ENCODE measurements around the gene ADA.

Gene ADA

DNA sequence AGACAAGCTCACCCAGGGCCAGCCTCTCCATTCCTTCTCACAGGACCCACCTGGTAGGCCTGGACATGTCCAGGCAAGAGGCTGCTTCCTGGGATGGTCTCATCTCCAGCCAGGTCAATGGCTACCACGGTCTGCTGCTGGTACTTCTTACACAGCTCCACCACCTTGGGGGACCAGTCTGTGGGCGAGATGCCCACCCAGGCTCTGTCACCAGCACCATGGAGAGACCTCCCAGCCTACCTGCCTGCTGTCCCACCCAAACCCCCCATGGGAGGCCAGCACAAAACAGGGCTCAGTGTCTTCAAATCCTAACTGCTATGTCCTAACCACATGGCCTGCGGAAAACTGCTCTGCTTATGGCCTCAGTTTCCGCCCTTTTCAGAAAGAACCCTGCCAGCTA, 27.3 kb downstream of the ADA start:
- no peak for DNase-seq (ENCODE audit: low spot score)

DNA sequence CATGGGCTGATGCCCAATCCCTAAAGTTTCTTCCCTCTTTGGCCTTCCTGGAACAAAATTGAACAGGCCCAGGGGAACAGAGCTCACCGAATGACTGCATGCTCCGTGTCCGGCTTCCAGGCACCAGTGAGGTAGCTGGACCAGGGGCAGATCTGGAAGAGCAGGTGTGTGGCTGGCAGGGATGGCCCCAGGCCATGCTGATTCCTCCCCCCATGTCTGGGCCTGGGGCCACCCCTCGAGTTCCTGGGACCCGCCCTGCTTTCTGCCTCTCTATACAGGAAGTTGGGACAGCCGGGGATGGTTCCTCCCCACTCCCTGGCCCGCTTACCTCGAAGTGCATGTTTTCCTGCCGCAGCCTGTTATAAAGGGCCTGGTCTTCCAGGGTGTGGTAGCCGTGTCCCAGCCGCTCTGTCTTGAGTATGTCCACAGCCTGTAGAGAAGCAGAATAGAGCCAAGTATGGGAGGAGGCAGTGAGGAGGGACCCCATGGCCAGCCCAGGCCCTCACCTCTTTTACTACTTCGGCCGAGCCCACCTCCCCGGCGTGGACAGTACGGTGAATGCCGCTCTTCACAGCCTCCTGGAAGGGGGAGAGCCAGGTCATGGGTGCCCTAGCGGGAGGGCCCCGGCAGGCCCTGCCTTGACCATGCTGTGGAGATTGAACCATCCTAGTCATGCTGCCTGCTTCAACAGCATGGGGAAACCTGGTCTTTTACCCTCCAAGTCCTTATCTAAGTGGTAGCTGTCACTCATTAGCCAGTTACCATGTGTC, 28.8 kb downstream of the ADA start:
- no peak for DNase-seq (ENCODE audit: low spot score)

DNA sequence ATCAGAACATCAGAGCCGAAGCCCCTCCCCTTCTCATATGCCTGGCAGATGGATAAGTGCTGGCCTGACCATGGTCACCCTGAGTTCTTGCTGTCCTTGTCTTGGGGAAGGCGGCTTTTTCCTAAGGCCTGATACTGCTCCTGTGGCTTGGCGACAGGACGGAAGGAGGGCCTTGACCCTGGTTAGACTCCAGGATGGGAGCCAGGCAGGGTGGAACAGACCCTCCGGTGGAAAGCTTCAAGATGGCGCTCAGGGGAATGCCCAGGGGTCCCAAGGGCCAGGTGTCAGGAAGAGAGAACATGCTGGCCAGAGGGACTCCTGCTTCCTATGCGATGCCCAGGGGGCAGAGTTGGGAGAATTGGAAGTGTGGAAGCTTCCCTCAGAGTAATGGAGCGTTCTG, 29.6 kb downstream of the ADA start:
- no peak for DNase-seq (ENCODE audit: low spot score)

DNA sequence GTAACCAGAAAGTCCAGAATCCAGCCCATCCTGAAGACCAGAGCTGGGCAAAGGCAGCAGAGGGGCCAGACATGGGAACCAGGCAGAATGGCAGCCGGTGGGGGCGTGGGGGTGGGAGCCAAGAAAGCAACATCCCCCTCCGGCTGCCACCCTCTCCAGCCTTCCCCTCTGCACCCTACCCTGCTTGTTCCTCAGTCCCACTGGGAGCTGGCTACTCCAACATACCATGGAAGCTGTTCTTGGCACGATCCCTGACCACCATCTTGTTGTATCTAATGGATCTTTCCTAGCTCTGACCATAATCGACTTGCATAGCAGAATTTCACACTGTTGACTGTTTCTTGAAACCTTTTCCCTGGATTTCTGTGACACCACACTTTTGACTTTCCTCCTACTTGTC, 30.2 kb downstream of the ADA start:
- DNase-seq (ENCODE audit: low spot score) = no peak

DNA sequence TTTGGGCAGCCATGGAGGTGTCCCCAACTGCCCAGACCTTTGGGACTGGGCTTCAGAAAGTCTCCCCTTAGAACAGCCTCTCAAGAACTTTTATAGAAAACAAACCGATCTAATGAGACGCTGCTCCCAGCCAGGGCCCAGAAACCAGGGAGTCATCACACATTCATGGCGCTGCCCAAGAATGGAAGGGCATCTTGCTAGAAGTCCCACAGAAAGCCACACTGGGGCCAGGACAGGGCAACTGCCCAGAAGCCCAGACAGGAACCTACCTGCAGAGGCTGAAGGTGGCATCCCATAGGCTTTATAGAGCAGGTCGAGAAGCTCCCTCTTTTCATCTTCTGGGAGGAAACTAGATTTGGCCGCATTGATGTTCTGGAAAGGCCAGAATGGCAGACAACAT, 31.5 kb downstream of the ADA start:
- DNase-seq (ENCODE audit: low spot score) = no peak

DNA sequence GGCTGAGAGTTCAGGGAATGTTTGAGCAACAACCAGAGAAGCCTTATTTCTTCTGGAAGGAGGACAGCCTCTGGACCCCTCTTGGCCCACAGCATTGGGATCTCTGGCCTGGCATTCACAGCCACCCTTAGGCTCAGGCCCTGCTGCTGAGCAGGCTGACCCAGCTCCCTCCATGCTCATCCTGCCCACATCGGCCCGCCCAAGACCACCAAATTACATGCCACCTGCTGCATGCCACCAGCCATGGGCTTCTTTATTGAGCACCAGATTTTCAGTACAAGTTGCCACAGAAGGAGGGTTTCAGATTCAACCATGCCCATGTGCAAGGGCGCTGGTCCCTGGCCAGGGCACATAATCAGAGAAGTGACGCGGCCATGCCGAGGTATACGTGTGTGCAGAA, 32.2 kb downstream of the ADA start:
- DNase-seq (ENCODE audit: low spot score) = no peak

DNA sequence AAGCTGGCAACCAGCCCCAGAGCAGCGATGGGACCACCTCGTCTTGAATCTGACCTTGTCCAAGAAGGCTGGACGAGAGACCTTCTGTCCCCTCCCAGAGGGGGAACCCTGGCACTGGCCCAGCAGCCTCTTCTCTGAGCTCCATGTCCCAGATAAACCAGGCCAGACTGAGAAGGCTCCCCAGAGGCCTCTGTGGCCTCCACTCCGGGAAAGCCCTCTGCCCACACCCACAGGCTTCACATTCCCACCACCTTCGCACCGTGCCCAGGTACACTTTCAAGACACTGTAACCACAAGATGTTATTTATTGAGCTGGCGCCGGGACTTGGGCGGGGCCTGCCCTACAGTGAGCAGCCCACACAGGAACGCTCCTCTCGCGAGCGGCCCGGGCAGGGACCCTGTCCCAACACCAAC, 33.2 kb downstream of the ADA start:
- peak; percentile 29 for DNase-seq (ENCODE audit: low spot score)

DNA sequence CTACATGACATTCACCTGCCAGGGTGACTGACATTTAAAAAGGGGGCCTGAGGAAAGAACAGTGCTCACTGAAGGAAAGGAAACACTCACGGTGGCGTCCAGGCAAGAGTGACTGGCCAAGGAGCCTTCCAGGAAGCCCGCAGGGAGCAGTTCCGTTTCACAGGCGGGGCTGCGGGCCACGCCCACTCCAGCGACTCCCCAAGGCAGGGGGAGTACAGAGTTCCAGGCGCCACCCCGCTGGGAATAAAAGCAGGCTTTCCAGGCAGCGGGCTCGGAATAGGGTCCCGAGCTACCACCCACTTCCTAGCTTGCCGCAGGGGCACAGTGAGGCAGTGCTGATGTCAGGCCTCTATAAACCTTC, 34.9 kb downstream of the ADA start:
- no peak for DNase-seq (ENCODE audit: low spot score)

DNA sequence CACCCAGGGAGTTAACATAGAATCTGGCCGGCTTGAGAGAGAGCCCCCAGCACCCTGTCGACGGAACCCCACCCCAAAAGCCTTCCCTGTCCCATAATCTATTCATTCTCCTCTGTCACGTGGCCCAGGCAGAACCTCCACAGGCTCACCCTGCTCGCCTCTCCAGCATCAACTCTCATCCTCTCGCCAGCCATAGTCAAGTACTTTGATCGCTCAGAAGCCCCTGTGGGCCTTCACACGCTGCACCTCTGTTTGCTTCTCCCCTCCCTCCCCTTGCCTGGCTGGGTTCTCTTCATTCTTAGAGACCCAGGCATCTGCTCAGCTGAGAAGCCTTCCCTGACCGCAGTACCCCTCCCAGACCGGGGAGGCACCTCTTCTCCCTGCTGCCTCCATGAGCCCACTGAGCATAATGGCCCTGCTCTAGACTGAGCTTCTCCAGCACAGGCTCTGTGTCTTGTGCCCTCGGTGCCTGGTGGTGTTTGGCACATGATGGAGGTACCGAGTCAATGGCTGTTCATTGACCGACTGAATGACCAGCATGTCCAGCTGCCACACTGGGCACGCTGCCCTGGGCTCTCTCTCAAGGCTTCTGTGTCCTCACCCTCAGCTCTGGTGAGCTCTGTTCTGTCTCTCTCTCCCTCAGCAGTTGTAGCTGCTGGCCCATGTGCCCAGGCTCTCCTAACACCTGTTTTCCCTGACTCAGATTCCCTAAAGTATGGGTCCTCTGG, 35.5 kb downstream of the ADA start:
- no peak for DNase-seq (ENCODE audit: low spot score)

DNA sequence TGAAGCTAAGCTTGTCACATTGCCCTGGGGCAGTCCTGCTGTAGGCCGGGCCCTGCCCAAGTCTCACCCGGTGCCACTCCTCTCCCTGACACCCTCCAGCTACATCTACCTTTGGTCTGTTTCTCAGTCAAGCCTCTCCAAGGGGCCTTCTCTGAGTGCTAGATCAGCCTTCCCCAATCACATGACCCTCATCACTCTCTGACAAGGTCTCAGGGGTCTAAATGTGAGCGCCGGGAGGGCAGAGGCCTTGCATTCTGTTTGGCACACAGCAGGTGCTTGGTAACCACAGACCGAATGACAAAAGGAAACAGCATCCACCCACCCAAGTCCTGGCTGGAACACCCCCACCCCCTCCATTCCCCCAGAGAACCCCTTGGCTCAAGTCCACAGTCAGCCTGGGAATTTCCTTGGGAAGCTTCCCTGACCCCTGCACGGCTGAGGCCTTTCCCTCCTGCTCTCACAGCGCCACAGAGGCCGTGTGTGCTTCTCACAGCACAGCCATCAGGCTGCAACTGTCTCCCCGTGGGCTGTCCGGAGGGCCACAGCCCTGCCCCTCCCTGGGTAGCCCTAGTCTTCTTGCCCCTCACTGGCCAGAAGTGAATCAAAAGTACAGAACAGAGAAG, 36.2 kb downstream of the ADA start:
- no peak for DNase-seq (ENCODE audit: low spot score)

DNA sequence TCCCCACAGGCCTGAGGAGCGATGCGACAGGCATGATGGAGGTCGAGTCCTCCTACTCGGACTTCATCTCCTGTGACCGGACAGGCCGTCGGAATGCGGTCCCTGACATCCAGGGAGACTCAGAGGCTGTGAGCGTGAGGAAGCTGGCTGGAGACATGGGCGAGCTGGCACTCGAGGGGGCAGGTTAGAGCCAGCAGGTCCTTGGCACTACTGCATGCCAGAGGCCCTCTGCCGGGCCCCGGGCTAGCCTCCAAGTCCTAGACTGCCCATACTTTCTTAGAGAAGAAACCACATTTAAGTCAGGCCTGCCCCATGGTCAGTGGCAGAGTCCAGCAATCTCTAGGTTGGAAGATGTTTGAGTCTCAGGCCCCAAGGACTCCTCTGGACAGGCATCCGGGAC, 37.0 kb downstream of the ADA start:
- DNase-seq (ENCODE audit: low spot score) = no peak

DNA sequence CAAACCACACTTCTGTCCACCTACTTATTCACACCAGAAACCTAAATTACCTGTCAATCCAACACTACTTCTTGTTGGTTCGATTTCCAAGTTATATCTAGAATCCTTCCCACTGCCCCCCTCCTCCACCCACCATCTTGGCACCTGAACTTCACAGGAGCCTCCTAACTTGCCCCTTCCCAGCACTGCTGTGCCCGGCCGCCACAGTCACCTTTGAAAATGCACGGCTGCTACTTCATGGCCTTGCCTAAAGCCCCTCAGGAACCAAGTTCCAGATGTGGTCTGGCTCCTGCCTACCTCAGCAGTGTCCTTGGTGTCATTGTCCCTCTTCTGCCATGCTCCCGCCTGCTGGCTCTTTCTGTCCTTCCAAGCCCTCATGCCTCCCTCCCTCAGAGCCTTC, 37.9 kb downstream of the ADA start:
- DNase-seq (ENCODE audit: low spot score) = no peak

DNA sequence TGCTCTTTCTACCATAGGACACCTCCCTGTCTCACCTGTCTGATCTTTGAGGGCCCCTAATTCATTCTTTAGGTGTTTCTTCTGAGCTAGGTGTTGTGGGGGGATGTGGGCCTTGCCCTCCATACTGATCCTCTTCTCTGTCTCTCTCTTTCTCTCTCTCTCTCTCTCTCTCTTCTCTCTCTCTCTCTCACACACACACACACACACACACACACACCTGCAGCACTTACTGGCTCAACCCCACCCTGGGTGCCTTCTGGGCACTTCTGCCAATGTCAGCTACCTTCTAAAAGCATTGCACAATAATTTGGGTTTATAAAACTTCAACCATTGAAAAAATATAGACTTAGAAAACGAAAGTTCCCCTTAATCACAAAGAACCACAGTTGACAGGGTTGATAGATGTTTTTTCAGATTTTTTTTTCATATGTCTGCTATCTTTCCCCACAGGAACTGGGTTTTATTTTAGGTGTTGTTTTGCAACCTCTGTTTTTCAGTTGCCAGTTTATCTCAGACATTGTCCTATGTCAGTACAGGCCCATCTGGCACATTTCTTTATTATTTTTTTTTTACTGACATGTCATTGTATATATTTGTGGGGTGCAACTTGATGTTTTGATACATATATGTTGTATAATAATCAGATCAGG, 41.1 kb downstream of the ADA start:
- no peak for DNase-seq (ENCODE audit: low spot score)

DNA sequence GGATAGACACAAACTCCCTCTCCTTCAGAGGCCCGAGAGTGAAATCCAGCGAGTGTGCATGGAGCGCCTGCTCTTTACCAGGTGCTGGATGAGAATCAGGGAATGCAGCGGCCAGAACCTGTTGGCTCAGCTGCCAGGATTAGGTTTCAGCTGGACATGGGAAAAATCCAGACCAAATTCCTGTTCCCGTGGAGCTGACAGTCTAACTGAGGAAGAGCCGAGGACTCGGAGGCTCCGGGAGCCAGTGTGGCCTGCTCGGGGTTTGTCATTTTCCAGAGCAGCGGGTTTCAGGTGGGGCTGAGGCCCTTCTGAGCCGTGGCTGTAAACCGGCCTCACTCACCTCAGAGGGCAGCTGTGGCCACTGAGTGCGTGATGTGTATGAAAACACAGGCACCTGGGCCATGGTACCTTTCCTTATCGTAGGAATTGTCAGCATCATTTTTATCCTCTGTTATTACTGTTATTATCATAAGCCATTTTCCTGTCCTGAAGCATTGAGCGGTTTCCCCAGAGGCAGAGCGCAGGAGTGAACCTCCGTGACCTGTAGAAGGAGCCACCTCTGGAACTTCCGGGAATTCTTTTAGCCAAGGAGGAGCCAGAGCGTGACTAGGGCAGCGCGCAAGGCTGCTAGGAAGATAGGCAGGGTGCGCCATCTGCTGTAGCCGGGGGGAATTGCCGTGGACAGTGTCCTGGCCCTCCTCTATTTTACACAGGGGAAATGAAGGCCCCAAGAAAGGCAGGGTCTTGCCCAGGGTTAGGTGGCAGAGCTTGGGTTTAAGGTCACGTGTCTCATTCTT, 41.8 kb downstream of the ADA start:
- DNase-seq (ENCODE audit: low spot score) = peak; percentile 97

DNA sequence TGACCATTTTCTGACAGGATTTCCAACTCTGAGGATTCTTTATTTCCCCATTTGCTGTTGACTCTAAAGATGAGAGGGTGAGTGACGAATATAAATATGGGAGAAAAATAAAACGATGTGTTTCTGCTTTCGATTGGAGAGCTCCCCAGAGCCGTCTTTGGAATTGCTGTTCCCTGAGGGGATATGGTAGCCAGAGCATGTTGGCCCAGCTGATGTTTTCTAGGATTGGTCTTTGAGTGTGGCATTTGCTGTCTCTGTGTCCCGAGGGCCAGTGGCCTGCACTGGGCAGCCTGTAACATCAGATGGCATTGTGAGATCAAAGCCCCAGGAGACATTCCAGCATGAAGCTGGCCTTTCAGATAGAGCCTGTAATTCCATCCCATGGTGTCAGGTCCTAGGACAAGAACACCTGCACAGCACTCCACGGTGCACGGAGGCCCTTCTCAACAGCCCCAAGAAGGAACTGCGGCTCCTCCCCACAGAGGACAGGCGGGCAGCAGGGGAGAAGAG, 42.4 kb downstream of the ADA start:
- DNase-seq (ENCODE audit: low spot score) = peak; percentile 44

DNA sequence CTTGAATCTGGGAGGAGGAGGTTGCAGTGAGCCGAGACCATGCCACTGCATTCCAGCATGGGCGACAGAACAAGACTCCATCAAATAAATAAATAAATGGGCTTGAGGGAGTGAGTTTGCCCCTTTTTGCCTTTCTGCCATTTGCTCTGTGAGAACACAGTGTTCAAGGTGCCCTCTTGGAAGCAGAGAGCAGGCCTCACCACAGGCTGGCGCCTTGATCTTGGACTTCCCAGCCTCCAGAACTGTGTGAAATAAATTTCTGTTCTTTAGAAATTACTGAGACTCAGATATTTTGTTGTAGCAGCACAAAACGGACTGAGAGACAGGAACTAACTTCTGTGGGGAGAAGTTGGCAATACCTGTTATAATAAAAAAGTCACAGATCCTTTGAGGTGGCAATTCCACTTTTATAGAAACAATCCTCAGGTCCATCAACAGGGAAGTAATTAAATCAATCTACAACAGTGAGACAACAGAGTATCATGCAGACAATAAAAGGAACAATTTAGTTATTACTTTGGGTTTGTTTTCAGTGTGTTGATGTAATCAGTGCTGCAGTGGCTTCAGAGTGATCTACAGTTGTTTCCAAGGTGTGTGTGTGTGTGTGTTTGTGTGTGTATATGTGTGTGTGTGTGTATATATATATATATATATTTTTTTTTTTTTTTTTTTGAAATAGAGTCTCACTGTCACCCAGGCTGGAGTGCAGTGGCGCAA, 44.6 kb downstream of the ADA start:
- DNase-seq (ENCODE audit: low spot score) = no peak

DNA sequence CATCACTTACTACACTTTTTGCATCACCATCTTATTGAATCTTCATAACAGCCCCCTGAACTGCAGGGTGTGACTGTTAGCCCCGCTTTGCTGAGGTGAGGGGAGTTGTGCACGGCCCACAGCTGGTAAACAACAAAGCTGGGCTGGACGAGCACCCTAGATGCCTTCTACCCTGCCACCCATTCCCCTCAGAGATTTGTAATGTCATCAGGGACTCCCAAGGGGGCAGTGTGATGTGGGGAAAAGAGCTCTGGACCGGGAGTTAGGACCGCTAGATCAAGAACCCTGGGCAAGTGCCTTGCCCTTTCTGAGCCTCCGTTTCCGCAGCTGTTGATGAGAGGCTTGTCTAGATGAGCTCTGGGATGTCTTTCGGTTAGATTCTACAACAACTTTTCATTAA, 48.2 kb downstream of the ADA start:
- DNase-seq (ENCODE audit: low spot score) = no peak

DNA sequence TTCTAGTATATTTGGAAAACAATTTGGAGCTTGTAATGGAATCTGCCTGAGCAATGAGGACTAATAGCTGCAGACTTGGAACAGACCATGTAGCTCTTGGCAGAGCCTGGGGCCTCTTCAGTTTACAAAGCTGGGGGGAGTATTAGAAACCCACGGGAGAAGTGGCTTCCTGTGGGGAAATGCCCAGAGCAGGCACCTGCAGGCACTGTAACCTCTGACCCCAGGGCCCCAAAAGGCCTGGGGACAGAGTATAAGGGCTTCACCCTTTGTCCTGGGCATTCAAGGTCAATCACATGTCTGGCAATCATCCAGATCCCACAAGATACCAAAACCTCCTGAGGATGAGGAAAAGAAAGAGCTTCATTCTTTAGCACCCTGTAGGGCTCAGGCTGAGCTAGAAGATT, 49.7 kb downstream of the ADA start:
- DNase-seq (ENCODE audit: low spot score) = no peak

DNA sequence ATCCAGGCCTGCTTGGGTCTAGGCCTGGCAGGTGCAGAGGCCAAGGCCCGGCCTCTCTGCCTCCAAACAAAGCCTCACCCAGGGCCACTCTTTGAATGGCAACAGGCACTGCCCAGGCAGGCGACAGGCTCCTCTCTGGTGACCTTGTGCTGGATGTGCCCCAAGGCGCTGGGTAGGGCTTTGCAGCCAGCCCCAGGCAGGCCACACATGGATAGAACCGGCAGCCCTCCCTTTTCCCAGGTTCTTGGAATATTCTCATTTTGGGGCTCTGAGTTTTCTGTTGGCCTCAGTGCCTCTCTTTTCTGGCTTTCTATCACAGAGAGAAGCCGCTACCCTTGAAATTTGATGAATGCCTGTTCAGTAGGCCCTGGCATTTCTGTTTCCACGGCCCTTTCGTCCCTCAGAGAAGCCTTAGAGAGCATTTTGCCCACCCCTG, 50.2 kb downstream of the ADA start:
- no peak for DNase-seq (ENCODE audit: low spot score)

DNA sequence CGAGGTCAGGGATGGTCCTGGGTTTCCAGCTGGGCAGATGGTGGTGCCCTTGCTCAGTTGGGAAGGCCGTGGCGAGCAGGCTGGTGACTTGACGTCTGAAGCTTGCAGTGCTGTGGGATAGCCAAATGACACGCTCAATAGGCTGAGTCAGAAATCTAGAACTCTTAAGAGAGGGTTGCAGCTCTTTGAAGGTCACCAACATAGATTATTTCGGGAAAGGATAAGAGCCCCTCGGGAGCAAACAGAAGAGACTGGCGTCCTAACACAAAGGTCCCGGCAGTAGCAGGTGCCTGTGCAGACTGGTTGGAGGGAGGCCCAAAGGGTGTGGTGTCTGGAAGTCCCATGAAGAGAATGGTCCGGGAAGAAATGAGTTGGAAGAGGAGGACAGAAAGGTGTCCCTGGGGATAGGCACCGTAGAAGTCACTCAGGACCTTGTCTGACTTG, 50.7 kb downstream of the ADA start:
- no peak for DNase-seq (ENCODE audit: low spot score)

DNA sequence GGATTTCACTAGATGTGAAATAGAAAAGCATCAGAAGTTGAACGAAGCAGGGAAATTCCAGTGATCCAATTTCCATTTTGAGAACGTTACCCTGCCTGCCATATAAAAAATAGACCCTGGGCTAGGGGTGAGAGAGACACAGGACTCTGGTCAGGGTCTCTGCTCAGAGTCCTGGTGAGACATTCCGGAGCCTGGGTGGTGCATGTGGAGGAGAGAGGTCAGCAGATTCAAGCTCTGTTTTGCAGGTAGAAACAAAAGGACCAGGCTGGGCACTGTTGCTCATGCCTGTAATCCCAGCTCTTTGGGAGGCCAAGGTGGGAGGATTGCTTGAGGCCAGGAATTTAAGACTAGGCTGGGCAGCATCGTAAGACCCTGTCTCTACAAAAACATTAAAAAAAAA, 51.2 kb downstream of the ADA start:
- DNase-seq (ENCODE audit: low spot score) = no peak

Data from SW480 (cell line).